ENCODE results near the gene SCAMP4. TPM values are rescaled to one million over a fixed set of nuclear protein-coding genes. Genes with fewer than 3 reads are reported as not detected.
A peak's percentile ranks its signal among the peaks of the same experiment; 100 is the strongest.

SCAMP4 gene
- total and polyA plus RNA-seq, 9 donors = 14.9 to 45.3 (median 31.7) TPM

GRCh38 chr19:1860042-1860775, 45.0 kb upstream of the SCAMP4 start:
- peak; percentile 94 for DNase-seq
- Histone ChIP-seq H3K36me3 (ENCODE audit: control insufficient read depth, insufficient read depth, low read length) (no peaks in the 10 kb centered on the region), H3K27me3 (ENCODE audit: control insufficient read depth, insufficient read depth, low read length) (no peaks in the 10 kb centered on the region), H3K4me1 (ENCODE audit: control insufficient read depth, insufficient read depth, low read length) (peaks cover 71% of the 10 kb centered on the region), H3K4me3 (ENCODE audit: low read length) (no peak overlapping the region), H3K9me3 (replicated peaks; ENCODE audit: control insufficient read depth, low read depth, low read length) (no peaks in the 10 kb centered on the region), H3K27ac (ENCODE audit: low read length) (peak overlapping the region; percentile 72)
- 9% methylated on average over 16 of the region's 32 CpGs for WGBS (ENCODE audit: insufficient coverage)

- no peaks in the 10 kb centered on the region for H3K9me3 ChIP-seq (replicated peaks; ENCODE audit: control insufficient read depth, low read depth, low read length)
- WGBS (ENCODE audit: insufficient coverage) = 28% methylated on average over 23 of the region's 28 CpGs
- no peak for DNase-seq
- H3K27ac ChIP-seq (ENCODE audit: low read length) = peak overlapping the region; percentile 82
- H3K4me1 ChIP-seq (ENCODE audit: control insufficient read depth, insufficient read depth, low read length) = peaks cover 65% of the 10 kb centered on the region
- H3K4me3 ChIP-seq (ENCODE audit: low read length) = peak overlapping the region; percentile 57
- H3K27me3 ChIP-seq (ENCODE audit: control insufficient read depth, insufficient read depth, low read length) = no peaks in the 10 kb centered on the region
- H3K36me3 ChIP-seq (ENCODE audit: control insufficient read depth, insufficient read depth, low read length) = no peaks in the 10 kb centered on the region
These were observed 44.2 kb upstream of the SCAMP4 start for GRCh38 chr19:1860821-1861598.

GRCh38 chr19:1861599-1862031, 43.6 kb upstream of the SCAMP4 start:
- 11% methylated on average over 18 of the region's 23 CpGs for WGBS (ENCODE audit: insufficient coverage)
- Histone ChIP-seq H3K36me3 (ENCODE audit: control insufficient read depth, insufficient read depth, low read length) (no peaks in the 10 kb centered on the region), H3K9me3 (replicated peaks; ENCODE audit: control insufficient read depth, low read depth, low read length) (no peaks in the 10 kb centered on the region), H3K4me1 (ENCODE audit: control insufficient read depth, insufficient read depth, low read length) (peaks cover 59% of the 10 kb centered on the region), H3K27me3 (ENCODE audit: control insufficient read depth, insufficient read depth, low read length) (no peaks in the 10 kb centered on the region), H3K4me3 (ENCODE audit: low read length) (peak overlapping the region; percentile 57), H3K27ac (ENCODE audit: low read length) (peak overlapping the region; percentile 82)
- DNase-seq = peak; percentile 52

DNA sequence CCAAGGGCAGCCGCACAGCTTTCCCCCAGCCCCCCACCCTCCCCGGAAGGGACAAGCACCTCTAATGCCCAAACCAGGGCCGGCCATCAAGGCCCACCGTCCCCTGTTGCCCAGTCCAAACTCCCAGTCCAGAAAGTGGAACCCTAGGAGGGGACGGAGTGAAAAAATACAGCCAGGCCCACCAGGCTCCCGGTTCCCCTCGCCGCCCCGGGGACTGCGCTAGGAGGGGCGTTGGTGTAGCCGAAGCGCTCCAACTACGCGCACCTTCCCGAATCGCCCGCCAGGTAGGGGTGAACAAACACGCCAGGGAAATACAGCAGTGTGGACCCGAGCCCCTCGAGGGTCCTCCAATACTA, 43.2 kb upstream of the SCAMP4 start:
- no peaks in the 10 kb centered on the region for H3K27me3 ChIP-seq (ENCODE audit: control insufficient read depth, insufficient read depth, low read length)
- peak; percentile 44 for DNase-seq
- H3K36me3 ChIP-seq (ENCODE audit: control insufficient read depth, insufficient read depth, low read length) = no peaks in the 10 kb centered on the region
- 1% methylated on average over 21 of the region's 21 CpGs for WGBS (ENCODE audit: insufficient coverage)
- peaks cover 57% of the 10 kb centered on the region for H3K4me1 ChIP-seq (ENCODE audit: control insufficient read depth, insufficient read depth, low read length)
- peak overlapping the region; percentile 57 for H3K4me3 ChIP-seq (ENCODE audit: low read length)
- H3K27ac ChIP-seq (ENCODE audit: low read length) = peak overlapping the region; percentile 82
- no peaks in the 10 kb centered on the region for H3K9me3 ChIP-seq (replicated peaks; ENCODE audit: control insufficient read depth, low read depth, low read length)

DNA sequence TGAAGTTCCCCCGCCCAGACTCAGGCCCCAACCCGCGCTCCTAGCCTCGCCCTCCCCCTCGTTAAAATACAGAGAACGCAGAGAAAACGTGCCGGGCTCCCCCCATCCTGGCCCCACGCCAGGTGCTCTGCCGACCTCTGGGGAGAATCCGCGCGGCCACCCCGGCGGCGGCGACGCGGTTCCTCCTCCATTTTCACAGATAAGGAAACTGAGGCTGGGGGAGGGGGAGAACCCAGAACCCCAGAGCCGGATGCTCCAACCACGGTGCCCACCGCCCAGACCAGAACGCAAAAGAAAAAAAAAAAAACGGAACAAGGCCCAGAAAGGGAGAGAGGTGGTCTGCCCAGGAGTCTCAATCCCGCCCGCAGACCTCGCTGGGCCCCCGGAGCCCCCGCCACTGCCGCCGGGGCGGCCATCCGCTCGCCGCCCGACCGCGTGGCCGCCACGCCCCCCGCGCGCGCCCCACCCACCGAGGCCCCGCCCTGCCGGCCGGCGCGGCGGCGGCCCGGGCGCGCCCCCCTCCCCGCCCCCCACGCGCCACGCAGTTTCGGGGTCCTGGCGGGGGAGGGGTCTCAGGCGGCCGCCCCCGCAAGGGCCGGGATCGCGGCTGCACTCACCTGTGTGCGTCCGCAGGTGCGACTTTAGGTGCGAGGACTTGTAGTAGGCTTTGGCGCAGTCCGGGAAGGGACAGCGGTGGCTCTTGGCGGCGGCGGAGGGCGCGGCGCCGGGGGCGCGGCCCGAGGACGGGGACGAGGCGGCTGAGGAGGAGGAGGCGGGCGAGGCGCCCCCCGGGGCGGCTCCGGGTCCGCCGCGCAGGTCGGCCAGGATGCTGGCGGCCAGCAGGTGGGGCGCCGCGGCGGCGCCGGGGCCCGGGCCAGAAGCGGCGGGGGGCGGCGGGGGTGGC, 42.5 kb upstream of the SCAMP4 start:
- DNase-seq = peak; percentile 67
- WGBS (ENCODE audit: insufficient coverage) = under 1% methylated on average over 86 of the region's 109 CpGs

GRCh38 chr19:1863328-1863637, 41.9 kb upstream of the SCAMP4 start, which contains the start of gene KLF16:
KLF16 (minus strand) TSS chr19:1863579; CDS start chr19:1863497, 82 bp downstream.
- Histone ChIP-seq H3K4me1 (ENCODE audit: control insufficient read depth, insufficient read depth, low read length) (peaks cover 45% of the 10 kb centered on the region), H3K27ac (ENCODE audit: low read length) (peak within 1 kb of the TSS; percentile 97), H3K9me3 (replicated peaks; ENCODE audit: control insufficient read depth, low read depth, low read length) (no peaks in the 10 kb centered on the region), H3K4me3 (ENCODE audit: low read length) (peak within 1 kb of the TSS; percentile 89), H3K27me3 (ENCODE audit: control insufficient read depth, insufficient read depth, low read length) (no peaks in the 10 kb centered on the region), H3K36me3 (ENCODE audit: control insufficient read depth, insufficient read depth, low read length) (no peaks in the 10 kb centered on the region)
- no peak for DNase-seq
- WGBS (ENCODE audit: insufficient coverage) = under 1% methylated on average over 63 of the region's 63 CpGs

More for the DNA sequence above, 42.5 kb upstream of the SCAMP4 start:
- peak overlapping the region; percentile 57 for H3K4me3 ChIP-seq (ENCODE audit: low read length)
- no peaks in the 10 kb centered on the region for H3K27me3 ChIP-seq (ENCODE audit: control insufficient read depth, insufficient read depth, low read length)
- H3K9me3 ChIP-seq (replicated peaks; ENCODE audit: control insufficient read depth, low read depth, low read length) = no peaks in the 10 kb centered on the region
- H3K36me3 ChIP-seq (ENCODE audit: control insufficient read depth, insufficient read depth, low read length) = no peaks in the 10 kb centered on the region
- peak overlapping the region; percentile 82 for H3K27ac ChIP-seq (ENCODE audit: low read length)
- peaks cover 51% of the 10 kb centered on the region for H3K4me1 ChIP-seq (ENCODE audit: control insufficient read depth, insufficient read depth, low read length)

- peak; percentile 97 for DNase-seq
- WGBS (ENCODE audit: insufficient coverage) = under 1% methylated on average over 83 of the region's 115 CpGs
These were observed 41.3 kb upstream of the SCAMP4 start for GRCh38 chr19:1863638-1864479.

DNA sequence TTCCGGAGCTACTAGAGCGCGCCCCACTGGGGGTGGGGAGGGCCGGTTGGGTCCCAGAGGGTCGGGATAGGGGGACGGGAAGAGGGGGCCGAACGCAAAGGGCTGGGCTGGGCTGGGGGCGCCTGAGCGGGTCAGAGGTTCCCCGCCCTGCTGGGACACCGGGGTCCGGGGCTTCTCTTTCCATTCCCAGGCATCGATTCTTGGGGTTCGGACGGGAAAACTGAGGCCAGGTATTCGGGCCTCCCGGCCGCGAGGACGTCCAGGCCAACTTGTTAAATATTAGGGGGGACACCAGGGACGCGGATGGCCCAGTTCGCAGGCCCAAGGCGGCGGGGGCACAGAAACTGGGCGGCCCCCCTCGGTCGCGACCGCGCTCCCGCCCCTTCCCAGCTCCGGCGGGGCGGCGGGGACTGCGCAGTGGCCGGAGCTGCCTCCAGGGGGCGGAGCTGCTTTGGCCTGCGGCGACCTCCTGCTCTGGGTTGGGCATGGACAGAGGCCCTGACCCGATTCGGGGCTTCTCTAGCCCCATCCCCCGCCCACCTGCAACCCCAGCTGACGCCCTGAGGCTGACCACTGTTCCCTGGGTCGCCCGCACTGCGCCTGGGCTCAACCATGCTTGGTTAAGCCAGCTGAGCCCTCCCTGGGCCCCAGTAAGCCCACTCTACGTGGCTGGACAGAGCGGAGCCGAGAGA, 40.6 kb upstream of the SCAMP4 start:
- under 1% methylated on average over 42 of the region's 52 CpGs for WGBS (ENCODE audit: insufficient coverage)
- peak; percentile 80 for DNase-seq

More at GRCh38 chr19:1863638-1864479, 41.3 kb upstream of the SCAMP4 start:
- H3K36me3 ChIP-seq (ENCODE audit: control insufficient read depth, insufficient read depth, low read length) = no peaks in the 10 kb centered on the region
- peak overlapping the region; percentile 89 for H3K4me3 ChIP-seq (ENCODE audit: low read length)
- peak overlapping the region; percentile 97 for H3K27ac ChIP-seq (ENCODE audit: low read length)
- H3K27me3 ChIP-seq (ENCODE audit: control insufficient read depth, insufficient read depth, low read length) = no peaks in the 10 kb centered on the region
- no peaks in the 10 kb centered on the region for H3K9me3 ChIP-seq (replicated peaks; ENCODE audit: control insufficient read depth, low read depth, low read length)
- H3K4me1 ChIP-seq (ENCODE audit: control insufficient read depth, insufficient read depth, low read length) = peaks cover 42% of the 10 kb centered on the region

More for the DNA sequence above, 40.6 kb upstream of the SCAMP4 start:
- Histone ChIP-seq H3K36me3 (ENCODE audit: control insufficient read depth, insufficient read depth, low read length) (no peaks in the 10 kb centered on the region), H3K9me3 (replicated peaks; ENCODE audit: control insufficient read depth, low read depth, low read length) (no peaks in the 10 kb centered on the region), H3K27ac (ENCODE audit: low read length) (peak overlapping the region; percentile 97), H3K27me3 (ENCODE audit: control insufficient read depth, insufficient read depth, low read length) (no peaks in the 10 kb centered on the region), H3K4me1 (ENCODE audit: control insufficient read depth, insufficient read depth, low read length) (peaks cover 34% of the 10 kb centered on the region), H3K4me3 (ENCODE audit: low read length) (peak overlapping the region; percentile 89)
